Astrocyte (in vitro differentiated cells and primary cell): ENCODE results near the gene IFITM2. TPM values are rescaled to one million over a fixed set of nuclear protein-coding genes. Genes with fewer than 3 reads are reported as not detected.
A peak's percentile ranks its signal among the peaks of the same experiment; 100 is the strongest.
"Not testable (repeated sequence)": the region's sequence is repeated elsewhere in the genome, so short reads cannot be mapped to it uniquely, and the experiment has no call there.

Experiments
- DNase-seq: peaks from one replicate; pipeline ENCODE4 v3.0.0-alpha.2; 2010; ENCODE audit warnings: low read depth
- FAIRE-seq: peaks from 2 replicates; lab custom pipeline; 2011; peaks lifted over from hg19 to GRCh38; lab: Jason Lieb, UNC
- H2AFZ ChIP-seq: 2 replicates; pipeline ENCODE4 v1.6.0; 2012; ENCODE audit warnings: low read depth, low read length, inconsistent platforms
- H3K27ac ChIP-seq: 2 replicates; pipeline ENCODE4 v1.5.1; 2011; ENCODE audit warnings: low read depth, low read length, inconsistent platforms
- H3K27me3 ChIP-seq: 2 replicates; pipeline ENCODE4 v1.6.0; 2011; ENCODE audit warnings: low read length, inconsistent platforms; ENCODE audit not compliant: insufficient read depth
- H3K36me3 ChIP-seq: 2 replicates; pipeline ENCODE4 v1.5.1; 2011; ENCODE audit warnings: low read length, inconsistent platforms; ENCODE audit not compliant: insufficient read depth
- H3K4me1 ChIP-seq: 2 replicates; pipeline ENCODE4 v1.5.1; 2011; ENCODE audit warnings: low read length, inconsistent platforms; ENCODE audit not compliant: insufficient read depth
- H3K4me2 ChIP-seq: 2 replicates; pipeline ENCODE4 v1.6.0; 2012; ENCODE audit warnings: low read length, inconsistent platforms
- H3K4me3 ChIP-seq: 2 replicates; pipeline ENCODE4 v1.5.1; 2011; ENCODE audit warnings: low read depth, mild to moderate bottlenecking, low read length, inconsistent platforms; ENCODE audit not compliant: insufficient read depth
- H3K79me2 ChIP-seq: 2 replicates; pipeline ENCODE4 v1.6.0; 2012; ENCODE audit warnings: mild to moderate bottlenecking, low read length, inconsistent platforms; ENCODE audit not compliant: insufficient read depth
- H3K9ac ChIP-seq: 2 replicates; pipeline ENCODE4 v1.6.0; 2012; ENCODE audit warnings: mild to moderate bottlenecking, low read length, inconsistent platforms
- H3K9me3 ChIP-seq: 2 replicates; pipeline ENCODE4 v1.5.1; 2012; ENCODE audit warnings: low read depth, mild to moderate bottlenecking, low read length, inconsistent platforms; ENCODE audit not compliant: insufficient read depth
- H4K20me1 ChIP-seq: 2 replicates; pipeline ENCODE4 v1.6.0; 2012; ENCODE audit warnings: low read length, inconsistent platforms; ENCODE audit not compliant: insufficient read depth
- H3K27ac Mint-ChIP-seq: one replicate; pipeline ENCODE4 v1.8.0; 2021; ENCODE audit warnings: mild to moderate bottlenecking, mixed read lengths; ENCODE audit not compliant: unreplicated experiment
- H3K27me3 Mint-ChIP-seq: one replicate; pipeline ENCODE4 v1.8.0; 2021; ENCODE audit warnings: low read depth, mixed read lengths; ENCODE audit not compliant: unreplicated experiment
- H3K36me3 Mint-ChIP-seq: one replicate; pipeline ENCODE4 v1.8.0; 2021; ENCODE audit warnings: low read depth, mixed read lengths; ENCODE audit not compliant: unreplicated experiment
- H3K4me1 Mint-ChIP-seq: one replicate; pipeline ENCODE4 v1.8.0; 2021; ENCODE audit warnings: low read depth, mixed read lengths; ENCODE audit not compliant: unreplicated experiment
- H3K4me3 Mint-ChIP-seq: one replicate; pipeline ENCODE4 v1.8.0; 2021; ENCODE audit warnings: mild to moderate bottlenecking, moderate library complexity, mixed read lengths; ENCODE audit not compliant: unreplicated experiment
- H3K9me3 Mint-ChIP-seq: one replicate; pipeline ENCODE4 v1.8.0; 2021; ENCODE audit warnings: mild to moderate bottlenecking, mixed read lengths; ENCODE audit not compliant: unreplicated experiment
- EZH2 ChIP-seq: IDR thresholded peaks from 2 replicates; pipeline ENCODE4 v1.6.1; 2012; ENCODE audit warnings: mild to moderate bottlenecking, low read length, inconsistent platforms; ENCODE audit not compliant: insufficient read depth
- total RNA-seq: library from RNA; stranded (reverse); gene quantifications from 2 replicates; pipeline ENCODE4 v1.2.1, GENCODE V29; 2021
- TF ChIP-seq, protein P1 (sequence below): IDR thresholded peaks from 2 replicates; pipeline ENCODE4 v1.5.1; 2011; ENCODE audit warnings: low read depth, mild to moderate bottlenecking, inconsistent platforms, low read length, moderate library complexity; ENCODE audit not compliant: insufficient read depth

IFITM2 gene
- total RNA-seq, 1 donor from 2014 or later: 474 TPM

DNA sequence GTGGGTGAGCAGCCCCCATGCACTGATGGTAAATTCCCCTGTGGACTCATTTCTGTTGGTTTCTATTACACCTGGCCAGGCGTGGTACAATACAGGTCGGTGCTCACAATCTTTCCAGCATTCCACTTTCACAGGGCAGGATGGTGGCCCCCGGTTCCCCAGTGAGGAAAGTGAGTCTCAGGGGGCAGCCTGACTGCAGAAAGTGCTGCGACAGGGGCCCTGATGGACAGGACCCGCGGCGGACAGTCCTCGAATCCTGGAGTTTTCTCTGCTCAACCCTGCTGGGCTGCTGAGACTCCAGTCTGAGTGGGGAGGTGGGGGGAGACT, 21.8 kb upstream of the IFITM2 start:
- H3K9me3 ChIP-seq: no peaks in the 10 kb centered on the region
- DNase-seq: no peak
- H3K36me3 ChIP-seq: no peaks in the 10 kb centered on the region
- peaks cover 49% of the 10 kb centered on the region for H3K27me3 Mint-ChIP-seq
- no peaks in the 10 kb centered on the region for H3K4me1 Mint-ChIP-seq
- no peak overlapping the region for H3K4me2 ChIP-seq
- H3K36me3 Mint-ChIP-seq: peaks cover 3% of the 10 kb centered on the region
- TF ChIP-seq, protein P1, sequence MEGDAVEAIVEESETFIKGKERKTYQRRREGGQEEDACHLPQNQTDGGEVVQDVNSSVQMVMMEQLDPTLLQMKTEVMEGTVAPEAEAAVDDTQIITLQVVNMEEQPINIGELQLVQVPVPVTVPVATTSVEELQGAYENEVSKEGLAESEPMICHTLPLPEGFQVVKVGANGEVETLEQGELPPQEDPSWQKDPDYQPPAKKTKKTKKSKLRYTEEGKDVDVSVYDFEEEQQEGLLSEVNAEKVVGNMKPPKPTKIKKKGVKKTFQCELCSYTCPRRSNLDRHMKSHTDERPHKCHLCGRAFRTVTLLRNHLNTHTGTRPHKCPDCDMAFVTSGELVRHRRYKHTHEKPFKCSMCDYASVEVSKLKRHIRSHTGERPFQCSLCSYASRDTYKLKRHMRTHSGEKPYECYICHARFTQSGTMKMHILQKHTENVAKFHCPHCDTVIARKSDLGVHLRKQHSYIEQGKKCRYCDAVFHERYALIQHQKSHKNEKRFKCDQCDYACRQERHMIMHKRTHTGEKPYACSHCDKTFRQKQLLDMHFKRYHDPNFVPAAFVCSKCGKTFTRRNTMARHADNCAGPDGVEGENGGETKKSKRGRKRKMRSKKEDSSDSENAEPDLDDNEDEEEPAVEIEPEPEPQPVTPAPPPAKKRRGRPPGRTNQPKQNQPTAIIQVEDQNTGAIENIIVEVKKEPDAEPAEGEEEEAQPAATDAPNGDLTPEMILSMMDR: no peak
- TF ChIP-seq EZH2: no peak
- H3K79me2 ChIP-seq: no peaks in the 10 kb centered on the region
- no peak overlapping the region for H3K27ac ChIP-seq
- H3K4me3 ChIP-seq: no peak overlapping the region
- no peaks in the 10 kb centered on the region for H3K9me3 Mint-ChIP-seq
- H4K20me1 ChIP-seq: no peaks in the 10 kb centered on the region
- peaks cover 37% of the 10 kb centered on the region for H3K27me3 ChIP-seq
- FAIRE-seq: no peak
- H3K9ac ChIP-seq: no peak overlapping the region
- peaks cover 6% of the 10 kb centered on the region for H3K4me1 ChIP-seq
- H3K27ac Mint-ChIP-seq: no peak overlapping the region
- H3K4me3 Mint-ChIP-seq: no peak overlapping the region
- no peak overlapping the region for H2AFZ ChIP-seq

GRCh38 chr11:286977-287820, 20.4 kb upstream of the IFITM2 start:
- not testable (repeated sequence) for H3K9ac ChIP-seq, H3K4me1 Mint-ChIP-seq, H3K36me3 Mint-ChIP-seq, H3K4me1 ChIP-seq, H3K27ac Mint-ChIP-seq, H3K9me3 Mint-ChIP-seq, H3K4me3 ChIP-seq, H3K27ac ChIP-seq, DNase-seq, H4K20me1 ChIP-seq, FAIRE-seq, H2AFZ ChIP-seq, H3K79me2 ChIP-seq, H3K4me2 ChIP-seq, H3K36me3 ChIP-seq, H3K9me3 ChIP-seq
- H3K27me3 ChIP-seq: peaks cover 23% of the 10 kb centered on the region
- Mint-ChIP-seq H3K4me3 (peak overlapping the region; percentile 73), H3K27me3 (peaks cover 43% of the 10 kb centered on the region)

DNA sequence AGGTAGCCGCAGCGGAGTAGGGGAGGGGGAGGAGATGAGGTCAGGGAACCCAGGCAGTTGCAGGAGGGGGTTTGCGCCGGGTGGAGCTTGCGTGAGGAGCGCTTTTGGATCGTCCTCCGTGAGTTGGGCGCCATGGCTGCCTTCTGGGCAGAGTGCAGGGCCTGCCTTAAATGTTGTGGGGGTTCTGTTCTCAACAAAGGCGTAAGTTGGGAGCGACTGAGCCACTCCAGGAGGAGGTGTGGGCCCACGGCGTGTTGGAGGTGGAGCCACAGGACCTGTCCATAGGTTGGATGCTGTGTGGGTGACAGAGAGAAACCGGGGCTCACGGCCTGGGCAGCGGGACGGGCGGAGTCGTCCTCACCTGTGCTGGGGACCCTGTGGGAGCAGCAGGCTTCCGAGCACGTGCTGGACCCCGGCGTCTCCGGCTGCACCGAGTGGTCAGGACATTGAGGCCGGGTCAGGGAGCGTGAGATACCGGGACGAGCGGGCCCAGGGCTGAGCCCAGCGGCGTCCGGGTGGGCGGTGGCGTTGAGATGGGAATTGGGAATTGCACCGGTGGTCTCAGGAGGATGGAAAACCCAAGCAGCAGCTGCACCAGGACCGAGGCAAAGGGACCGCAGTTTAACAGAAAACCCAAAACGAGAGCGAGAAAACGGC, 19.7 kb upstream of the IFITM2 start:
- peaks cover 35% of the 10 kb centered on the region for H3K27me3 Mint-ChIP-seq
- Histone ChIP-seq H3K4me1 (peaks cover 6% of the 10 kb centered on the region), H3K79me2 (no peaks in the 10 kb centered on the region), H3K4me3 (peak overlapping the region; percentile 57), H3K9ac (peak overlapping the region; percentile 61), H4K20me1 (no peaks in the 10 kb centered on the region), H3K9me3 (no peaks in the 10 kb centered on the region), H3K27me3 (peaks cover 16% of the 10 kb centered on the region), H3K36me3 (no peaks in the 10 kb centered on the region), H3K4me2 (peak overlapping the region; percentile 90), H3K27ac (no peak overlapping the region), H2AFZ (peak overlapping the region; percentile 86)
- no peak for DNase-seq
- H3K4me1 Mint-ChIP-seq: no peaks in the 10 kb centered on the region
- no peak for FAIRE-seq
- H3K9me3 Mint-ChIP-seq: no peaks in the 10 kb centered on the region
- H3K27ac Mint-ChIP-seq: no peak overlapping the region
- peak overlapping the region; percentile 78 for H3K4me3 Mint-ChIP-seq
- peaks cover 5% of the 10 kb centered on the region for H3K36me3 Mint-ChIP-seq
- TF ChIP-seq, protein P1: no peak
- no peak for TF ChIP-seq EZH2
